A673 (cell line): ENCODE data around the gene AGPAT2. TPM values are rescaled to one million over a fixed set of nuclear protein-coding genes. Genes with fewer than 3 reads are reported as not detected.

Experiments used
- BruUV-seq: library from RNA; stranded (reverse); fragments of 400-500 nt; replicated peaks from 2 replicates; lab custom pipeline; 2021; lab: Mats Ljungman, UMichigan
- CTCF ChIA-PET: fragments of 300-600 bp; sonication (Branson Sonifier 250); formaldehyde crosslinking; loops from one replicate; lab custom pipeline; 2022; ENCODE audit warnings: antibody characterized with exemption; lab: Charles Lee
- POLR2A ChIA-PET: fragments of 300-600 bp; sonication (Branson Sonifier 250); formaldehyde crosslinking; loops from one replicate; lab custom pipeline; 2022; ENCODE audit warnings: antibody characterized with exemption; ENCODE audit not compliant: low non-redundant PET; lab: Charles Lee
- DNase-seq: peaks from one replicate; pipeline ENCODE4 v3.0.0-alpha.2; 2015; ENCODE audit warnings: low spot score
- H3K27ac ChIP-seq: fragments of 200-600 bp; sonication (generic); 2 replicates; pipeline ENCODE4 v1.5.1; 2016; ENCODE audit warnings: mixed run types, low read depth, mild to moderate bottlenecking, mixed read lengths, antibody characterized with exemption, low read length; ENCODE audit not compliant: poor library complexity, severe bottlenecking
- H3K27me3 ChIP-seq: fragments of 200-600 bp; sonication (generic); replicated peaks from 2 replicates; pipeline ENCODE4 v1.6.1; 2017; ENCODE audit warnings: mixed run types, low read depth, mild to moderate bottlenecking, mixed read lengths, antibody characterized with exemption, low read length; ENCODE audit not compliant: insufficient read depth, poor library complexity
- H3K36me3 ChIP-seq: fragments of 200-600 bp; sonication (generic); 2 replicates; pipeline ENCODE4 v1.6.1; 2016; ENCODE audit warnings: mixed run types, mild to moderate bottlenecking, mixed read lengths, antibody characterized with exemption, low read length; ENCODE audit not compliant: insufficient read depth, poor library complexity, severe bottlenecking
- H3K4me1 ChIP-seq: fragments of 200-600 bp; sonication (generic); 2 replicates; pipeline ENCODE4 v1.6.1; 2017; ENCODE audit warnings: mixed run types, mild to moderate bottlenecking, mixed read lengths, antibody characterized with exemption, low read length; ENCODE audit not compliant: insufficient read depth, poor library complexity, severe bottlenecking
- H3K4me3 ChIP-seq: fragments of 200-600 bp; sonication (generic); 2 replicates; pipeline ENCODE4 v1.5.1; 2016; ENCODE audit warnings: low read depth, mixed run types, mild to moderate bottlenecking, mixed read lengths, low read length; ENCODE audit not compliant: poor library complexity, severe bottlenecking
- H3K9me3 ChIP-seq: fragments of 200-600 bp; sonication (generic); 2 replicates; pipeline ENCODE4 v1.6.1; 2016; ENCODE audit warnings: mixed run types, low read depth, mild to moderate bottlenecking, mixed read lengths, antibody characterized with exemption, low read length; ENCODE audit not compliant: poor library complexity, severe bottlenecking
- CTCF ChIP-seq: fragments of 300-800, 200-600 bp; sonication (generic); conservative IDR thresholded peaks from 2 replicates; pipeline ENCODE4 v1.5.1; 2017; ENCODE audit warnings: low read depth, mild to moderate bottlenecking, antibody characterized with exemption, low read length, moderate library complexity, mixed read lengths
- EZH2 ChIP-seq: fragments of 200-600 bp; sonication (generic); IDR thresholded peaks from 2 replicates; pipeline ENCODE4 v1.6.1; 2017; ENCODE audit warnings: borderline replicate concordance, low read depth, mild to moderate bottlenecking, mixed read lengths, antibody characterized with exemption, low read length; ENCODE audit not compliant: poor library complexity, severe bottlenecking
- intact Hi-C: fragments of 100-400 bp; cut with micrococcal nuclease; formaldehyde crosslinking; loops from one replicate; pipeline ENCODE4 v1.10.0; 2022; ENCODE audit not compliant: unreplicated experiment
- total RNA-seq: library from RNA; stranded (reverse); gene quantifications from 2 replicates; pipeline ENCODE4 v1.2.3, GENCODE V29; 2021

The AGPAT2 gene
- total RNA-seq, 1 experiment from 2014 or later, result 57.7 TPM

DNA sequence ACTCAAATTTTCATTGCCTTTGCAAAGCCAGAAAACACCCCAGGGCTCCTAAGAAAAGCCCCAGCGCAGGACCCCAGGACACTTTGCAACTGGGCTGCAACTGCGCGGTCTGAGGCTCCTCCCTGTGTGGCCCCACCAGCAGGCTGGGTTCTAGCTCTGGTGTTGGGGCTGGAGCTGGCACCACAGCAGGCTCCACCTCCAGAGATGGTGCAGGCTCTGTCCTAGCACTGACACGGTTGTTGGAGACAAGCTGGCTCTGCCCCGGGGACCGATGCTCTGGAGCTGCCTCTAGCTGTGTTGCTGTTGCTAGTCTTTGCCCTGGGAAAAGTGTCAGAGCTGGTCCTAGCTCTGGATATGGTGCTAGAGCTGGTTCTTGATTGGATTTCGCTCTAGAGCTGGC lies 41.9 kb upstream of the AGPAT2 start:
- H3K4me3 ChIP-seq, result peak overlapping the region; percentile 95
- H3K27me3 ChIP-seq, result no peaks in the 10 kb centered on the region
- POLR2A ChIA-PET, result interaction anchor here (0.6 kb wide), 1 partner anchor 10 kb away, joined by 8 read pairs; no protein-coding TSS in a partner anchor
- DNase-seq, result peak; percentile 46
- TF ChIP-seq EZH2 (no peak), CTCF (no peak)
- peaks cover 27% of the 10 kb centered on the region for H3K36me3 ChIP-seq
- peaks cover 20% of the 10 kb centered on the region for H3K4me1 ChIP-seq
- intact Hi-C loops, result no loop called here
- H3K27ac ChIP-seq, result peak overlapping the region; percentile 94
- CTCF ChIA-PET, result no interaction called here
- H3K9me3 ChIP-seq, result no peaks in the 10 kb centered on the region
- BruUV-seq, result no TSS peak

DNA sequence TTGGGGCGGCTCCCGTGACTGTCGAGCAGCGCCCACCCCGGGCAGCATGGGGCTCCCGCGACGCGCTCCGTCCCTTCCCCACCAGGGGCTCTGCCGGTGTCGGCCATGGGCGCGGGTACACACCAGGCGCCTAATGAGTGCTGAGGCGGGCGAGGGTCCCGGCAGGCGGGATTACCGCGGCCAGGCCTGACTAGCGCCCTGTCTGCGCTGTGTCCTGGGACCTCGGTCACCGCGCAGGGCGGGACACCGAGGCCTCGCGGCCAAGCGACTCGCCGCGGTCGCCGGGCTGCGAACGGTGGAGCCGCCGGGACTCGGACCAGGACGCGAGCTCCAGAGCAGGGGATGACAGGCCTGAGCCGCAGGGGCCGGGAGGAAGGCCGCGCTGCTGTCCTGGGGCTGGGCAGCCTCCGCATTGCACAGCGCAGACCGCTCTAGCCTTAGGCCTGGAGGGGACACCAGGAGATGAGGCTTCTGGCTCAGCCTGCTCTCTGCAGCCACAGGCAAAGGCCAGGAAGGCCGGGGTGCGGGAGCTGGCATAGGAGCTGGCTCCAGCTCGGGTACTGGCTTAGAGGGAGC lies 41.4 kb upstream of the AGPAT2 start:
- no TSS peak for BruUV-seq
- ChIA-PET CTCF (interaction anchor here (0.6 kb wide), 2 partner anchors 141 to 318 kb away, joined by 3 to 10 read pairs; no protein-coding TSS in a partner anchor), POLR2A (interaction anchor here (0.6 kb wide), 1 partner anchor 10 kb away, joined by 8 read pairs; no protein-coding TSS in a partner anchor)
- Histone ChIP-seq H3K27me3 (no peaks in the 10 kb centered on the region), H3K27ac (peak overlapping the region; percentile 94), H3K9me3 (no peaks in the 10 kb centered on the region), H3K4me1 (peaks cover 20% of the 10 kb centered on the region), H3K36me3 (peaks cover 32% of the 10 kb centered on the region), H3K4me3 (peak overlapping the region; percentile 95)
- DNase-seq, result no peak
- intact Hi-C loops, result no loop called here
- TF ChIP-seq CTCF (no peak), EZH2 (no peak)

DNA sequence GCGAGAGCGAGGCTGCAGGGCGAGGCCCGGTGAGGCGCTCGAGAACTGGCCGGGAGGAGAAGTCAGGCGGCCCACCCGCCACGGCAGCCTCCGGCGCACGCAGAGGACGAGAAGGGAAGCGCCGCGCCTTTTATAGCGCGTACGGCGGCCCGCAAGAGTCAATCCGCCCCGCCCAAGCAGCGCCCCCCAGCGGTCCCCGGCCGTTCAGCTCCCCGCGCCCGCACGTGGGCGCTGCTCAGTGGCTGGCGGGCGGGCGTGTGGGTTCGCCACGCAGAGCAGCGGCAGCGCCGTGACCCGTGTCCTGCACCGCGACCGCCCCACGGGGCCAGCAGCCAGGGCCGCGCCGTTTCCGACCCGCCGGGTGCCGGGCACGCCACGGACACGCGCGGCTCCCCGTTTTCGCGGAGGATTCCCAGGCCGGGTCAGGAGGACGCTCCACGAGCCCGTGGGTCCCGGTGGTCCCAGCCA lies 40.9 kb upstream of the AGPAT2 start:
- peaks cover 20% of the 10 kb centered on the region for H3K4me1 ChIP-seq
- peak; percentile 92 for DNase-seq
- H3K36me3 ChIP-seq, result peaks cover 37% of the 10 kb centered on the region
- intact Hi-C loops, result no loop called here
- no peaks in the 10 kb centered on the region for H3K9me3 ChIP-seq
- H3K4me3 ChIP-seq, result peak overlapping the region; percentile 95
- no peaks in the 10 kb centered on the region for H3K27me3 ChIP-seq
- no TSS peak for BruUV-seq
- TF ChIP-seq CTCF (peak; percentile 85), EZH2 (no peak)
- CTCF ChIA-PET, result interaction anchor here (0.6 kb wide), 2 partner anchors 140 to 319 kb away, joined by 3 to 10 read pairs; no protein-coding TSS in a partner anchor
- H3K27ac ChIP-seq, result peak overlapping the region; percentile 94
- POLR2A ChIA-PET, result no interaction called here
